NCI-H510A treated with DMSO at 0.1 percent for 48 hours (cell line): ENCODE measurements around the gene ERGIC1.
A peak's percentile ranks its signal among the peaks of the same experiment; 100 is the strongest.

Experiments used
- DNase-seq: peaks from one replicate; lab custom pipeline; 2025; lab: John Stamatoyannopoulos, UW

ERGIC1 gene

GRCh38 chr5:172902497-172903472 lies 68.7 kb downstream of the ERGIC1 start:
- DNase-seq = no peak

- no peak for DNase-seq
These were observed 69.7 kb downstream of the ERGIC1 start for GRCh38 chr5:172903790-172904189.

- no peak for DNase-seq
These were observed 70.2 kb downstream of the ERGIC1 start for GRCh38 chr5:172904312-172904642.

GRCh38 chr5:172904643-172905345 lies 70.7 kb downstream of the ERGIC1 start:
- peak; percentile 60 for DNase-seq

GRCh38 chr5:172905346-172906140 lies 71.5 kb downstream of the ERGIC1 start:
- DNase-seq = no peak

GRCh38 chr5:172906436-172906835 lies 72.4 kb downstream of the ERGIC1 start:
- no peak for DNase-seq

GRCh38 chr5:172906888-172907287 lies 72.8 kb downstream of the ERGIC1 start:
- DNase-seq = no peak

GRCh38 chr5:172907657-172908056 lies 73.6 kb downstream of the ERGIC1 start:
- no peak for DNase-seq

GRCh38 chr5:172908662-172909061 lies 74.6 kb downstream of the ERGIC1 start:
- no peak for DNase-seq

- DNase-seq = no peak
These were observed 76.0 kb downstream of the ERGIC1 start for GRCh38 chr5:172909931-172910502.

- DNase-seq = no peak
These were observed 77.0 kb downstream of the ERGIC1 start for GRCh38 chr5:172910828-172911627.

- DNase-seq = no peak
These were observed 77.5 kb downstream of the ERGIC1 start for GRCh38 chr5:172911628-172911880.

GRCh38 chr5:172911976-172912375 lies 77.9 kb downstream of the ERGIC1 start:
- no peak for DNase-seq

- no peak for DNase-seq
These were observed 79.2 kb downstream of the ERGIC1 start for GRCh38 chr5:172913117-172913850.

- no peak for DNase-seq
These were observed 81.5 kb downstream of the ERGIC1 start for GRCh38 chr5:172915514-172915913.

- no peak for DNase-seq
These were observed 84.6 kb downstream of the ERGIC1 start for GRCh38 chr5:172918421-172919371.

GRCh38 chr5:172919525-172920446 lies 85.7 kb downstream of the ERGIC1 start:
- no peak for DNase-seq

GRCh38 chr5:172920447-172920849 lies 86.4 kb downstream of the ERGIC1 start:
- DNase-seq = no peak

- no peak for DNase-seq
These were observed 86.9 kb downstream of the ERGIC1 start for GRCh38 chr5:172920995-172921394.
